Measurements from ENCODE around the gene DGKI.

GRCh38 chr7:137818036-137818435, 28.7 kb downstream of the DGKI start:
- TF ChIP-seq CTCF (conservative IDR thresholded peaks at IDR 0.05), result no peak
- TF ChIP-seq EZH2 (IDR thresholded peaks at IDR 0.05; ENCODE audit: low read depth), result no peak
